Nephron progenitor cell (in vitro differentiated cells): Measurements from ENCODE around the gene LPAR3.

ENCODE experiments used
- DNase-seq: peaks from one replicate; pipeline ENCODE4 v3.0.0; 2021
- H3K27ac Mint-ChIP-seq: 2 replicates; pipeline ENCODE4 v1.8.0; 2021; ENCODE audit warnings: mild to moderate bottlenecking, moderate library complexity, mixed read lengths
- H3K27me3 Mint-ChIP-seq: 2 replicates; pipeline ENCODE4 v1.8.0; 2021; ENCODE audit warnings: mild to moderate bottlenecking, low read depth, mixed read lengths; ENCODE audit not compliant: poor library complexity
- H3K36me3 Mint-ChIP-seq: 2 replicates; pipeline ENCODE4 v1.8.0; 2021; ENCODE audit warnings: low read depth, mixed read lengths
- H3K4me1 Mint-ChIP-seq: 2 replicates; pipeline ENCODE4 v1.8.0; 2021; ENCODE audit warnings: mixed read lengths
- H3K4me3 Mint-ChIP-seq: 2 replicates; pipeline ENCODE4 v1.8.0; 2021; ENCODE audit warnings: mild to moderate bottlenecking, moderate library complexity, mixed read lengths
- H3K9me3 Mint-ChIP-seq: 2 replicates; pipeline ENCODE4 v1.8.0; 2021; ENCODE audit warnings: mild to moderate bottlenecking, moderate library complexity, mixed read lengths
- TF ChIP-seq, protein P1 (sequence below): fragments of 200-600 bp; sonication (generic); IDR thresholded peaks from 2 replicates; pipeline ENCODE4 v1.5.0; 2021; ENCODE audit warnings: antibody characterized with exemption

Gene LPAR3

DNA sequence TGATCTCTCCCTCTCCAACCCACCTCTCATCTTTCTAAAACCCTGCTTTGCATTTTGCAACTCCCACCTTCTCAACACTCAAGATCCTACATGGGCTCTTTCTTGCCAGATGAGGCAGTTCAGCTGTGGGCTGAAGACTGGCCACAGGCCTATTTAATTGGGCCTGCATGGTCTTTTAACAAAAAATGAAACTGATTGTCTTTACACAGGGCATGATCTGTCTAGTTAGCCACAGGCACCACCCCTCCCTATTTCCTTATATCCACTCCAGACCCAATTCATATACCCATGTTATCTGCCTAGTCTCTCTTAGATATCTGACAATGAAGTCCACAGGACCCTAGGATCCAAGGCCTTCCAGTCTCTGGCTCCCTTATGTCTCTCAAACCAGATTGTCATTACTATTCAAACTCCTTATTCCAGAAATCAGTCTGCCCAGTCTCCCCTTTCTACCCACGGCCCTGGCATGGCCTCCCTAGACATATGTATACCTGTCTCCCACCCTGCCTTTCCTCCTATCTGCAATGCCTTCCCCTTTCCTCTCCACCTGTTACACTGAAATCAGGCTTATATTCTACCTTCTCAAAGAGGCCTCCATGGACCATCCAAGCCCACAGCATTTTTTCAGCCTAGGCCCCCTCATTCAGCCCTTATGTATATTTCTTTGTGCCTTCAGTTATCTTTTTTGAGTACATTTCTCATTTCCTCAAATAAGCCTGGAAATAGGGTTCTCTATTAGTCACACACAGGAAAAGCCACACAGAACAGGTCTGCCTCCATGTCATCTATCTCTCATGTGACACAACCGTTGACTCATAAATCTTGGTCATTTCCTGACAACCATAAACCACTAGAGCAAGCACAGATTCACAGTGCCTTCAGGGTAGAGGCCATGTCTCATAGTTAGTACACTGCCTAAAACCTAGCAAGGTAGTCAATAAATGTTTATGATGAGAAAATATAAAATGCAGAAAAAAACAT lies 39.0 kb downstream of the LPAR3 start:
- TF ChIP-seq, protein P1, sequence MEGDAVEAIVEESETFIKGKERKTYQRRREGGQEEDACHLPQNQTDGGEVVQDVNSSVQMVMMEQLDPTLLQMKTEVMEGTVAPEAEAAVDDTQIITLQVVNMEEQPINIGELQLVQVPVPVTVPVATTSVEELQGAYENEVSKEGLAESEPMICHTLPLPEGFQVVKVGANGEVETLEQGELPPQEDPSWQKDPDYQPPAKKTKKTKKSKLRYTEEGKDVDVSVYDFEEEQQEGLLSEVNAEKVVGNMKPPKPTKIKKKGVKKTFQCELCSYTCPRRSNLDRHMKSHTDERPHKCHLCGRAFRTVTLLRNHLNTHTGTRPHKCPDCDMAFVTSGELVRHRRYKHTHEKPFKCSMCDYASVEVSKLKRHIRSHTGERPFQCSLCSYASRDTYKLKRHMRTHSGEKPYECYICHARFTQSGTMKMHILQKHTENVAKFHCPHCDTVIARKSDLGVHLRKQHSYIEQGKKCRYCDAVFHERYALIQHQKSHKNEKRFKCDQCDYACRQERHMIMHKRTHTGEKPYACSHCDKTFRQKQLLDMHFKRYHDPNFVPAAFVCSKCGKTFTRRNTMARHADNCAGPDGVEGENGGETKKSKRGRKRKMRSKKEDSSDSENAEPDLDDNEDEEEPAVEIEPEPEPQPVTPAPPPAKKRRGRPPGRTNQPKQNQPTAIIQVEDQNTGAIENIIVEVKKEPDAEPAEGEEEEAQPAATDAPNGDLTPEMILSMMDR = no peak
- H3K4me1 Mint-ChIP-seq = peaks cover 54% of the 10 kb centered on the region
- no peak for DNase-seq
- H3K27ac Mint-ChIP-seq = peak overlapping the region; percentile 25
- peaks cover 4% of the 10 kb centered on the region for H3K27me3 Mint-ChIP-seq
- no peaks in the 10 kb centered on the region for H3K36me3 Mint-ChIP-seq
- no peak overlapping the region for H3K4me3 Mint-ChIP-seq
- H3K9me3 Mint-ChIP-seq = no peaks in the 10 kb centered on the region

DNA sequence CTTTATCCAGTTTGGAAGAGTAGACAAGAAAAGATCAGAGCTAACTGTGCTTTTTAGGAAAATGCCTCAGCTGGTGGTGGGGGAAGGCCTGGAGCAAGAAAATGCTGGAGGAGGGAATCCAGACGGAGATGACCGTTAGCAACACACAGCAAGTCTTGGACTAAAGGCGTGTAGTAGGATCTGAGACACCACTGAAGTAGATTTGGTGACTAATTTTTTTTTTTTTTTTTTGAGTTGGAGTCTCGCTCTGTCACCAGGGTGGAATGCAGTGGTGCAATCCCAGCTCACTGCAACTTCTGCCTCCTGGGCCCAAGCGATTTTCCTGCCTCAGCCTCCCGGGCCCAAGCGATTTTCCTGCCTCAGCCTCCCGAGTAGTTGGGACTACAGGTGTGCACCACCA lies 41.2 kb downstream of the LPAR3 start:
- H3K9me3 Mint-ChIP-seq = no peaks in the 10 kb centered on the region
- H3K27me3 Mint-ChIP-seq = peaks cover 9% of the 10 kb centered on the region
- H3K27ac Mint-ChIP-seq = peak overlapping the region; percentile 33
- TF ChIP-seq, protein P1 = no peak
- DNase-seq = no peak
- H3K4me3 Mint-ChIP-seq = no peak overlapping the region
- H3K4me1 Mint-ChIP-seq = peaks cover 51% of the 10 kb centered on the region
- H3K36me3 Mint-ChIP-seq = no peaks in the 10 kb centered on the region

DNA sequence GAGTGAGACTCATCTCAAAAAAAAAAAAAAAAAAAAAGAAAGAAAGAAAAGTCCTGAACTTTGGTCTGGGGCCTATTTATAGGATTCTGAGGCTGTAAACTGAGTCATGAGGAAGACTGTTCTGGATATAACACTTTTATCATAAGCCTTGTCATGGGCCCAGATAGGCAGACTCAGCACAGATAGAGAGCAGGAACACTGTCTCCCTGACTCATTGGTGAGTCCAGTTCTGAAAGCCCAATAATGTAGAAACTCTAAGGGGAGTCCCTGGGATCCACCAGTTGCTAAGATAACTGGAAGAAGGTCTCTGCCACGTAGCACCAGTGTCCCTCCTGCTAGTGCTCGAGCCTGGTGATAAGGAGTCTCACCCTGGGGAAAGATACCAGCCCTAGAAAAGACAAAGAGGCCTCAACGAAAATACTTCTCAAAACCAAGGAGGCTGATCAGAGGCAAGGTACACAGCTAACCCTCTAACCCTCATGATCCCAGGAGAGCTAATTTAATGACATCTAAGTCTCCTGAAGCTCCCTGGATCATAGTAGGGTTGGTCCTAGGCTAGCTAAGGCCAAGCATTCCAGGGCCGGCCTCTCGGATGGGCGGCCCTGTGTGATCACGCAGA lies 43.5 kb downstream of the LPAR3 start:
- no peak overlapping the region for H3K4me3 Mint-ChIP-seq
- no peaks in the 10 kb centered on the region for H3K9me3 Mint-ChIP-seq
- H3K27ac Mint-ChIP-seq = no peak overlapping the region
- no peaks in the 10 kb centered on the region for H3K36me3 Mint-ChIP-seq
- TF ChIP-seq, protein P1 = no peak
- peaks cover 9% of the 10 kb centered on the region for H3K27me3 Mint-ChIP-seq
- H3K4me1 Mint-ChIP-seq = peaks cover 29% of the 10 kb centered on the region
- no peak for DNase-seq

DNA sequence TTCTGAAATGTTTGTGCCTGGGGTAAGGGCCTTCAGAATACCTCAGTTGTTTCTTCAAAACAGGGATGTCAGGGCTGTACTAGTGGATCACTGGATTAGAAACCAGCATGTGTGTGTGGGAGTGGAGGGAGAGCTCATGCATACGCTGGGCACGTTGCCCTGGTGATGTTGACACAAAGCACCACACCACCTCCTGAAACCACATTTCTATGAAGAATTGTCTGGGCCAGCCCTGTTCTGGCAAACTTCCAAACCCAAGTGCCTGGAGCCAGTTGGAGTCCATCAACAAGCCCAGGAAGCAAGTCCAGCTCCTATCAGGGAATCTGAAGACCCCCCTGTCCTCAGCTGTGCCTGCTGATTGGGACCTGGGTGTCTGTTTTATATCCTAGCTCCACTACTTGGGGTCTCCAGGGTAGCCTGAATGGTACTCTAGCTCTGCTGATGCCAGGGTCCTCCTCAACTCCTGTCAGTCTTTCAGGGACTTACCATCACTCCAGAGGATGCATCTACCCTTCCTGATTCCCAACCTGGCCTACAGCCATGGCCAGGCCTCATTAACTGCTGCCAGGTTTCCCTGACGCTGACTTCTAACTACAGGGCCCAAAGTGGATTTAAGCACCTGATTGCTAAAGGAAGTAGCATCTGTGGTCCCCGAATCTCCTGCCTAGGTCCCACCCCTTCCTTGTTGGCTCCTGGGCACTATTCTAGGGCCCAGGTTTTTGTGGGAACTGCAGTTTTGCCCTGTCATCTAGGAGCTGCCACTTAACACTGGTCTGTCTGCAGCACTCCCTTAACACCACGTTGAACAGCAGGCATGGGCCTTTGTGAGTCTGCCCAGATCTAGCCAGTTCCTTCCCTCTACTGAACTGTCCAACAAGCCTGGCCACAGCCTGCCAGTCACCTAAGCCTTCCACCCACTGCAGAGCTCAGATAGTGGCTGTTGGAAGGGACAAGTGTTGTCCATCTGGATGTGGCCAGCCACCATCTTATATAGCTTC lies 45.5 kb downstream of the LPAR3 start:
- peaks cover 13% of the 10 kb centered on the region for H3K27me3 Mint-ChIP-seq
- H3K36me3 Mint-ChIP-seq = no peaks in the 10 kb centered on the region
- H3K4me3 Mint-ChIP-seq = no peak overlapping the region
- H3K27ac Mint-ChIP-seq = peak overlapping the region; percentile 21
- TF ChIP-seq, protein P1 = no peak
- H3K9me3 Mint-ChIP-seq = no peaks in the 10 kb centered on the region
- H3K4me1 Mint-ChIP-seq = peaks cover 15% of the 10 kb centered on the region
- DNase-seq = no peak

DNA sequence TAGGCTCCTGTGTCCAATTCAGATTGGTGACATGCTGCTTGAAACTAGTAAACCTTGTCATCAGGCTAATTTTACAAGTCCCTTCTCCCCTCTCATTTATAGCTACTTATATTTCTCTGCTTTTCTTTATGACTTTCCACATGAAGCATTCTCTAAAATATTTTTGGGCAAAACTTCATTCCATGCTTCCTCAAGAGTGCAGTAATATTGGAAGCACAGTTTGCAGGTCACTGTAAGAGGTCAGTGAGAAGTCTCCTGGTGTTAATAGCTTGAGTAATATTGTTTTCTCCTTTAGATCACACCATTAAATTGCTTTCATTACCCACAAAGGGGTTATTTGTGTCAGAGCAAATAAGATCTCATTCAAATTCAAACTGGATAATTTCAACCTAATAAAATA lies 46.6 kb downstream of the LPAR3 start:
- H3K27me3 Mint-ChIP-seq = peaks cover 12% of the 10 kb centered on the region
- peaks cover 15% of the 10 kb centered on the region for H3K4me1 Mint-ChIP-seq
- TF ChIP-seq, protein P1 = no peak
- H3K4me3 Mint-ChIP-seq = no peak overlapping the region
- no peaks in the 10 kb centered on the region for H3K9me3 Mint-ChIP-seq
- no peak for DNase-seq
- H3K36me3 Mint-ChIP-seq = no peaks in the 10 kb centered on the region
- no peak overlapping the region for H3K27ac Mint-ChIP-seq
